HEK293T (cell line): Measurements from ENCODE around the gene NAP1L4.

Experiments
- CTCF ChIA-PET: fragments of 350-600 bp; formaldehyde crosslinking; extraction: SDS; loops from one replicate; lab custom pipeline; 2021; ENCODE audit warnings: antibody characterized with exemption, inconsistent platforms; lab: Yijun Ruan, JAX
- POLR2A ChIA-PET: fragments of 350-600 bp; formaldehyde crosslinking; extraction: SDS; loops from one replicate; lab custom pipeline; 2020; ENCODE audit warnings: antibody characterized with exemption, inconsistent platforms; lab: Yijun Ruan, JAX
- DNase-seq: peaks from one replicate; pipeline ENCODE4 v3.0.0; 2012; ENCODE audit warnings: mixed read lengths; ENCODE audit errors: extremely low spot score
- ARNT ChIP-seq: fragments of 450-650 bp; IDR thresholded peaks from 2 replicates; pipeline ENCODE4 v1.6.1; 2017; ENCODE audit warnings: mild to moderate bottlenecking
- BHLHE40 ChIP-seq: fragments of 450-650 bp; IDR thresholded peaks from 2 replicates; pipeline ENCODE4 v1.6.1; 2016; ENCODE audit warnings: mild to moderate bottlenecking, moderate library complexity, borderline replicate concordance
- CTBP1 ChIP-seq: fragments of 450-650 bp; IDR thresholded peaks from 2 replicates; pipeline ENCODE4 v1.6.1; 2016; ENCODE audit warnings: borderline replicate concordance
- ELF4 ChIP-seq: fragments of 450-650 bp; IDR thresholded peaks from 2 replicates; pipeline ENCODE4 v1.6.1; 2017; ENCODE audit warnings: antibody characterized with exemption
- FOXA1 ChIP-seq: fragments of 450-650 bp; IDR thresholded peaks from 2 replicates; pipeline ENCODE4 v1.6.1; 2016; ENCODE audit warnings: mild to moderate bottlenecking
- FOXK2 ChIP-seq: fragments of 450-650 bp; IDR thresholded peaks from 2 replicates; pipeline ENCODE4 v1.6.1; 2016; ENCODE audit warnings: mild to moderate bottlenecking
- FOXM1 ChIP-seq: fragments of 450-650 bp; IDR thresholded peaks from 2 replicates; pipeline ENCODE4 v1.6.1; 2017; ENCODE audit warnings: mild to moderate bottlenecking, borderline replicate concordance
- HDGF ChIP-seq: fragments of 450-650 bp; IDR thresholded peaks from 2 replicates; pipeline ENCODE4 v1.6.1; 2017; ENCODE audit warnings: antibody characterized with exemption, borderline replicate concordance
- L3MBTL2 ChIP-seq: fragments of 450-650 bp; conservative IDR thresholded peaks from 2 replicates; pipeline ENCODE4 v1.6.1; 2016; ENCODE audit warnings: mild to moderate bottlenecking
- LEF1 ChIP-seq: fragments of 450-650 bp; IDR thresholded peaks from 2 replicates; pipeline ENCODE4 v1.6.1; 2017; ENCODE audit warnings: mild to moderate bottlenecking, borderline replicate concordance
- NFRKB ChIP-seq: fragments of 450-650 bp; IDR thresholded peaks from 2 replicates; pipeline ENCODE4 v1.6.1; 2016; ENCODE audit warnings: mild to moderate bottlenecking, moderate library complexity
- PKNOX1 ChIP-seq: fragments of 450-650 bp; IDR thresholded peaks from 2 replicates; pipeline ENCODE4 v1.6.1; 2016
- SP1 ChIP-seq: fragments of 450-650 bp; IDR thresholded peaks from 2 replicates; pipeline ENCODE4 v1.6.1; 2017
- SUZ12 ChIP-seq: fragments of 450-650 bp; IDR thresholded peaks from 2 replicates; pipeline ENCODE4 v1.6.1; 2016; ENCODE audit warnings: mild to moderate bottlenecking
- TARDBP ChIP-seq: fragments of 450-650 bp; IDR thresholded peaks from 2 replicates; pipeline ENCODE4 v1.6.1; 2016
- ZNF384 ChIP-seq: fragments of 450-650 bp; IDR thresholded peaks from 2 replicates; pipeline ENCODE4 v1.6.1; 2016

The NAP1L4 gene

GRCh38 chr11:3002871-3003270 lies 10.7 kb upstream of the NAP1L4 start:
- ChIA-PET POLR2A (interaction anchor here (1.6 kb wide), 1 partner anchor 11 kb away, joined by 9 read pairs; the partner anchor contains the start of gene NAP1L4), CTCF (no interaction called here)

GRCh38 chr11:3002351-3002861 lies 10.3 kb upstream of the NAP1L4 start:
- CTCF ChIA-PET = no interaction called here
- POLR2A ChIA-PET = interaction anchor here (1.6 to 2.1 kb wide), 2 partner anchors 10 kb away, joined by 9 to 13 read pairs; partner anchors contain the start of gene NAP1L4
- TF ChIP-seq SUZ12 (no peak), ZNF384 (no peak), ARNT (no peak), FOXK2 (no peak)
- DNase-seq = no peak

More at GRCh38 chr11:3002871-3003270, 10.7 kb upstream of the NAP1L4 start:
- no peak for DNase-seq
- TF ChIP-seq SUZ12 (no peak), L3MBTL2 (no peak), HDGF (no peak), SP1 (no peak), CTBP1 (no peak), ELF4 (no peak), FOXM1 (no peak), TARDBP (no peak), BHLHE40 (no peak), PKNOX1 (no peak), NFRKB (no peak), FOXA1 (no peak), LEF1 (no peak), FOXK2 (no peak), ZNF384 (no peak), ARNT (no peak)

GRCh38 chr11:3001496-3001895 lies 9.4 kb upstream of the NAP1L4 start:
- ChIA-PET POLR2A (interaction anchor here (2.1 kb wide), 1 partner anchor 9 kb away, joined by 13 read pairs; the partner anchor contains the start of gene NAP1L4), CTCF (no interaction called here)
- no peak for TF ChIP-seq PKNOX1
- TF ChIP-seq SP1 = no peak
- no peak for TF ChIP-seq SUZ12
- no peak for TF ChIP-seq LEF1
- TF ChIP-seq L3MBTL2 = no peak
- DNase-seq = no peak

- ChIA-PET POLR2A (interaction anchor here (2.1 kb wide), 1 partner anchor 8 kb away, joined by 13 read pairs; the partner anchor contains the start of gene NAP1L4), CTCF (no interaction called here)
- TF ChIP-seq SP1 (no peak), NFRKB (no peak), TARDBP (no peak), FOXK2 (no peak), HDGF (no peak), PKNOX1 (no peak), BHLHE40 (no peak), LEF1 (no peak), CTBP1 (no peak), ARNT (no peak), SUZ12 (no peak), ELF4 (no peak), FOXA1 (no peak), L3MBTL2 (no peak), FOXM1 (no peak), ZNF384 (no peak)
- peak; percentile 21 for DNase-seq
Observed at GRCh38 chr11:3000032-3000961, 8.2 kb upstream of the NAP1L4 start.

- CTCF ChIA-PET = no interaction called here
Observed at GRCh38 chr11:2999464-2999998, 7.4 kb upstream of the NAP1L4 start.

More at GRCh38 chr11:2999464-2999998, 7.4 kb upstream of the NAP1L4 start:
- POLR2A ChIA-PET = no interaction called here
- no peak for TF ChIP-seq L3MBTL2
- no peak for TF ChIP-seq SP1
- TF ChIP-seq FOXK2 = no peak
- no peak for TF ChIP-seq BHLHE40
- no peak for TF ChIP-seq PKNOX1
- TF ChIP-seq CTBP1 = no peak
- TF ChIP-seq ELF4 = no peak
- TF ChIP-seq LEF1 = no peak
- TF ChIP-seq HDGF = no peak
- no peak for TF ChIP-seq FOXA1
- no peak for TF ChIP-seq SUZ12
- no peak for DNase-seq
